IMR-90 (cell line): ENCODE measurements around the gene ST3GAL3.

Source experiments
- CTCF ChIP-seq: conservative IDR thresholded peaks from 2 replicates; pipeline ENCODE4 v1.5.1; 2012; ENCODE audit warnings: mild to moderate bottlenecking, low read depth, low read length, improper control_type of control experiment
- RAD21 ChIP-seq: IDR thresholded peaks from 2 replicates; pipeline ENCODE4 v1.6.1; 2012; ENCODE audit warnings: low read length, improper control_type of control experiment

GRCh38 chr1:43843684-43844083 is 136.3 kb downstream of the ST3GAL3 start:
- TF ChIP-seq CTCF = no peak
- no peak for TF ChIP-seq RAD21
